ENCODE results near the gene PTPRN2.
"Not testable (repeated sequence)": the region's sequence is repeated elsewhere in the genome, so short reads cannot be mapped to it uniquely, and the experiment has no call there.

PTPRN2 gene

GRCh38 chr7:158278745-158279320, 308.8 kb downstream of the PTPRN2 start:
- no peak for DNase-seq (ENCODE audit: low spot score)

- DNase-seq (ENCODE audit: low spot score): no peak
Observed at GRCh38 chr7:158277219-158278141, 310.1 kb downstream of the PTPRN2 start.

GRCh38 chr7:158276414-158277218, 311.0 kb downstream of the PTPRN2 start:
- no peak for DNase-seq (ENCODE audit: low spot score)

GRCh38 chr7:158275711-158276413, 311.8 kb downstream of the PTPRN2 start:
- DNase-seq (ENCODE audit: low spot score): no peak

GRCh38 chr7:158274996-158275395, 312.6 kb downstream of the PTPRN2 start:
- no peak for DNase-seq (ENCODE audit: low spot score)

- no peak for DNase-seq (ENCODE audit: low spot score)
Observed at GRCh38 chr7:158274404-158274811, 313.2 kb downstream of the PTPRN2 start.

- not testable (repeated sequence) for DNase-seq (ENCODE audit: low spot score)
Observed at GRCh38 chr7:158273756-158274342, 313.8 kb downstream of the PTPRN2 start.

- no peak for DNase-seq (ENCODE audit: low spot score)
Observed at GRCh38 chr7:158273138-158273651, 314.4 kb downstream of the PTPRN2 start.

GRCh38 chr7:158272509-158273137, 315.0 kb downstream of the PTPRN2 start:
- DNase-seq (ENCODE audit: low spot score): no peak

- no peak for DNase-seq (ENCODE audit: low spot score)
Observed at GRCh38 chr7:158272091-158272490, 315.5 kb downstream of the PTPRN2 start.

- DNase-seq (ENCODE audit: low spot score): no peak
Observed at GRCh38 chr7:158271646-158272045, 316.0 kb downstream of the PTPRN2 start.

GRCh38 chr7:158270856-158271413, 316.7 kb downstream of the PTPRN2 start:
- no peak for DNase-seq (ENCODE audit: low spot score)

GRCh38 chr7:158270106-158270775, 317.4 kb downstream of the PTPRN2 start:
- no peak for DNase-seq (ENCODE audit: low spot score)

- no peak for DNase-seq (ENCODE audit: low spot score)
Observed at GRCh38 chr7:158268816-158269535, 318.6 kb downstream of the PTPRN2 start.

- no peak for DNase-seq (ENCODE audit: low spot score)
Observed at GRCh38 chr7:158267742-158268435, 319.7 kb downstream of the PTPRN2 start.

- peak; percentile 63 for DNase-seq (ENCODE audit: low spot score)
Observed at GRCh38 chr7:158266817-158267741, 320.5 kb downstream of the PTPRN2 start.

GRCh38 chr7:158266426-158266816, 321.2 kb downstream of the PTPRN2 start:
- DNase-seq (ENCODE audit: low spot score): no peak

- no peak for DNase-seq (ENCODE audit: low spot score)
Observed at GRCh38 chr7:158265743-158266080, 321.9 kb downstream of the PTPRN2 start.

All from putamen (tissue), 1 donor.